HG03575 (cell line): ENCODE results near the gene PUS3.
"Not testable (repeated sequence)": the region's sequence is repeated elsewhere in the genome, so short reads cannot be mapped to it uniquely, and the experiment has no call there.

Experiments
- ATAC-seq: cut with Tn5 transposase; IDR thresholded peaks from one replicate; pipeline ENCODE4 v1.9.1; 2021; ENCODE audit not compliant: unreplicated experiment, insufficient number of reproducible peaks, low FRiP score; ENCODE audit errors: extremely low read depth

The PUS3 gene

DNA sequence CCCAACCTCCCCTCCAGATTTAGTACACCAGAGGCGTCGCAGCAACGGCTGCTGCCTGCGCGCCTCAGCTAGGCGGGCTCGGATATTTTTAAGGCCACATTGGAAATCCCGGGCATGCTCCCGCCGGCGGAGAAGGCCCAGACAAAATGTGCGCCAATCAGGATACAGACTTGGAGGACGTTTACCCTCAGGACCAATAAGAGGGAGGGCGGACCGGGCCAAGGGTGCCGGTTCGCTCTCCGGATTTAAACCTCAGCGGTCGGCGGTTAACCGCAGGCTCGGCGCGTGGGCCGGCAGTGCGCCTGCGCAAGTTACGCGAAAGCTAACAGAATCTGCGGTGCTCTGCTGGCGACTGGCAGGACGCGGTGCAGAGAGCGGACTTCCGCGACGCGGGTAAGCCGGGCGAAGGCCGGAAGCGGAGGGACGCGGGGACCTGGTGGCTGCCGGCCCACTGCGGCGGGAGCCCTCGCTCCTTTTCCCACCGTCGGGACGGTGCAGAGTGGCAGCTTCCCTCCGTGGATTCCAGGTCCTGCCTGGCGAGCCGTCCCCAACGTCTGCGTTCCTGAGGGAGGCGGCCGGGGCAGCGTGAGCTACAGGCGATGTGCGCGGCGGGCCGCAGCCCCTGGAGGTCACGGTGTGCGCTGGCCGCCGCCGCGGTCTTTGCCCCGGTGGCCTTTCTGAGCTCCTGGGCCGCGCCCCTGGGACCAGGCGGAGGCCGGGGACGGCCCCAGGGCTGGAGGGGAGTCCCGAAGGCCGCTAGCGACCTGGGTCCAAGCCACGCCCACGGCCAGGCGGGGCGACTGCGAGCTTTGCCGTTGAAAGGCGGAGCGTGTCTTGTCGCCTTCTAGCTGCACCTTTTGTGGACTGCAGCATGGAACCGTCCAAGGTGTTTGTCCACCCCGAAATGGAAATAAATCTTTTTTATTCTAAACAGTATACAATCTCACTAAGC is 15.4 kb downstream of the PUS3 start, which contains the start of gene HYLS1:
HYLS1 (plus strand) TSS at position 296 of the 952 bp plus-strand sequence. CDS start 11,701 bp downstream, outside the sequence.
- ATAC-seq: peak; percentile 61

DNA sequence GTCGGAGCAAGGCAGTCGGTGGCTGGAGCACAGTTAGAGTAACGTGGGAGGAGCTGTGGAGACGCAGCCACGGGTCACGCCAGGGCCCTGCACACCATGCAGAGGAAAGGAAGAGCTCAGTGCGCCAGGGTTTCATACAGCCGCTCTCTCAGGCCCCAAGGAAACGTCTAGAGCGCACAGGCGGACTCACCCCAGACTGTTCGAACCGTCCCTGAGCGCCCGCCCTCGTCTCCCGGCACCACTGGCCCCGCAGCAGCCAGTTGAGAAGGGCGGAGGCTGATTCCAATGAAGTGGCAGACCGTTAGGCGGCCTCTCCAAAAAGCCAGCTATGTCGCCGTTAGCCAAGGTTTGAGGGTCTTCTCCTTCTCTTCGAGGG is 16.0 kb downstream of the PUS3 start:
- no peak for ATAC-seq

DNA sequence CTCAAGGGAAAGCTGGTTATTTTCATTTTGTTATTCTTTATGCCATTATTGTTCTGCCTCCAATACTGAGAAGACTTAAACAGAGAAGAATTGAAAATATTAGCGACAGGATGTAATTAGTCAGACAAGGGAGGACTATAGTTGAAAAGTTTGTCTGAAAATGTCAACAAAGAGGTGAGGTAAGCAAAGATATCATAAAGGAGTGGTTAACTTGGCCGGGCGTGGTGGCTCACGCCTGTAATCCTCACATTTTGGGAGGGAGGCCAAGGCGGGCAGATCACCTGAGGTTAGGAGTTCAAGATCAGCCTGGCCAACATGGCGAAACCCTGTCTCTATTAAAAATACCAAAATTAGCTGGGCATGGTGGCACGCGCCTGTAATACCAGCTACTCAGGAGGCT is 19.6 kb downstream of the PUS3 start:
- ATAC-seq: no peak

DNA sequence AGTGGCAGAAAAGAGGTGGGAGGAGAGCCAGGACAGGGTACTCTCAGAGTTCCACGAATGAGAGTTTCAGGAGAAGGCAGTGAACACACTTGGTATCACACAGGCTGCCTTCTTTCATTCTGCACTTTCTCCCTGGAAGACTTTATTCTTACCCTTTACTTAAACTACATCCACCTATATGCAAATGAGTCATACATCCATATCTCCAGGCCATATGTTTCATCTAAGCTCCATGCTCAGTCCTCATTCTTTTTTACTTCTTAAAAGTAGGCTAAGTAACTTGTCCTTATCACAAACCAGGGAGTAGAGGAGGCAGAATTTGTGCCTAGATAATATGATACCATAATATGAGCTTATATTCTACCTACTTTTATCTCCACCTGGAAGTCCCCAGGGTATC is 21.7 kb downstream of the PUS3 start:
- no peak for ATAC-seq

DNA sequence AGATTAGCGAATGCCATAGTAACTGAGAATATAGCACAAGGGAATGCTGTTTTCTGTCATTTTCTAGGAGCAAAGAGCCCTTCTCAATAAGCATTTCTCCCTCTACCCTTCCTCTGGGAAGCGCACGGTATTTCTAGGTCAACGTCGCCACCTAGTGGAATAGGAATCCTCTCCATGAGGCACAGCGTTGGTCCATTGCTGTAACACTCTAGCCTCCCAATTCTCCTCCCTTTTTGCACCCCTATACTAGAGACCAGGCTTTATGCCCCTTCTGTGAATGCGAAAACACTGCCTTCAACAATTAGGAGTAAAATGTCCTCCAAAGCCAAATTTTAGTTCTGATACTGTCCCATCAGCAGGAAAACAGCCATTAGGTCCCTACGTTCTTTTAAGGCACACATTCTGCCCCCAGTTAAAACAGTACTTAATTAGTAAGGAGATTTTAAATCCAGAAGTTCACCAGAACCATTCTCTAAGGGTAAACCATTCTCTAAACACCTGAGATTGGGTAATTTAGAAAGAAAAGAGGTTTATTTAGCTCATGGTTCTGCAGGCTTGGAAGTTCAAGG is 28.4 kb downstream of the PUS3 start:
- ATAC-seq: no peak

DNA sequence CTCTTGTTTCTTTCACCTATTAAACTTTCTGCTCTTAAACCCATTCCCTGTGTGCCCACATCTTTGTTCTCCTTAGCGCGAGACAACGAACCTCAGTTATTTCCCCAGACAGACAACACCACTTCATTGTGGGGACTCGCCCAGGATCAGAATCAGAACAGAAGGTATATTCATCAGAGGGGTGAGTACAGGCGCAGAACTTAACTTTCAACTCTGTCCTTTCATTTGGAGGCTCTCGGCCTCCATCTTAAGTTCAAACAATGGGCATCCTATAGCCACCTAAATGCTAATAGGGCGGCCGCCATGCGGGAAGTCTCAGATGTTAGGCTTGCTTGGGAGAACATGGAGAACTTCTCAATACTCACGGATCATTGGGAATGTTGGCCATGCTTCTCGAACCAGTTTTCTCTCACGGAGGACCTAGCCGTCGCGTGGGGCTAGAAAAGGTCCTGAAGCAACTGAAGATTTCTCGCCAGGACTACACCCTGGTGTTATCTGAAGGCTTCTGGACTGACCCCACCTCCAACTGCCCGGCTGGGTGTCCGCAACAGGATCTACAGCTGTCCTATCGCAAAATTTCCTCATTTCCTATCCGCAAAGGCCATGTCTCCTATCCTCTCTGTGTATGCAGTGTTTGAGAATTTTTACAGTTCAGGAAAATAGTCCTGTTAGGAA is 29.0 kb downstream of the PUS3 start:
- ATAC-seq: no peak

DNA sequence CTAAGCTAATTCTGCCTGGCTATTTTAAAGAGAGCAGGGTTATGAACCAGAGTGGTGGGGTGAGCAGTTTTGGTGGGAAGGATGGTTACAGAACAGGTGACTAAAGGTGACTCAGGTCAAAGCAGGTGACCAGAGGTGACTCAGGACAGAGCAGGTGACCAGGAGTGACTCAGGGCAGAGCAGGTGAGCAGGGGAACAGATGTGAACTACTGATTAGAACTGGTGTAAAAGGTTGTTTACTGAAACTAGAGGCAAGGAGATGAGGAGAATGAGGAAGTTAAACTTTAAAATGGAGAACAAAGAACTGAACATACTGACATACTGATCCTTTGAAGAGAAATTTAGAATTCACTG is 30.9 kb downstream of the PUS3 start:
- no peak for ATAC-seq

DNA sequence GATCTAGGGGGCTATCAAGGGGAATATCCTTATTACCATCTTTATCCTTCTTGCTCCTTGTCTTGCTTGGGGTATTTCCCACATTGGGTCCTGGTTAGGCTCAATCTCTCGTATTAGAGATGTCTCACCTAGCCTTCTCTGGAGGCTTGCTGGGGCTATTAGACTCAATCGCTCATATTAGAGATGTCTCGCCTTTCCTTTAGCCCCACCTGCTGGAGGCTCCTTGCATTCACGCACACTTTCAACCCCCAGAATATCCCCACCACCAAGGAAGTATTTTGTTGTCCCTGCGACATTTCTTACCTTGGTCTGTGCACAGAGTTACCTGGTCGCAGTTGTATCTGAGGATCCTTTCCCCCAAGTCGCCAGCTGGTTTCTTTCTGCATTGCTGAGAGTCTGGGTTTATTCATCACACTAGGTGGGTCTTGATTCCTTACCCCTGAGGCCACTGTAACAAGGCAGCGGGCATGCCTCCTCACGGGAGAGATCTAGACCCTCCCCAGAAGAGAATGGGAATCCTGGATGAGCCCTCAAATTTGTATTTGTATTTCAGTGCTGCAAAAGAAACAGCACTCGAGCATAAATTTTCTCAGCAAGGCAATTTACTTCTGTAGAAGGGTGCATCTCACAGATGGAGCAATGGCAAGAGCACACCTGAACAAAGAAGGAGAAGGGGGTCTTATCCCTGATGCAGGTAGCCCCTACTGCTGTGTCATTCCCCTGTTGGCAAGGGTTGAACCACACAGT is 31.4 kb downstream of the PUS3 start:
- ATAC-seq: no peak

DNA sequence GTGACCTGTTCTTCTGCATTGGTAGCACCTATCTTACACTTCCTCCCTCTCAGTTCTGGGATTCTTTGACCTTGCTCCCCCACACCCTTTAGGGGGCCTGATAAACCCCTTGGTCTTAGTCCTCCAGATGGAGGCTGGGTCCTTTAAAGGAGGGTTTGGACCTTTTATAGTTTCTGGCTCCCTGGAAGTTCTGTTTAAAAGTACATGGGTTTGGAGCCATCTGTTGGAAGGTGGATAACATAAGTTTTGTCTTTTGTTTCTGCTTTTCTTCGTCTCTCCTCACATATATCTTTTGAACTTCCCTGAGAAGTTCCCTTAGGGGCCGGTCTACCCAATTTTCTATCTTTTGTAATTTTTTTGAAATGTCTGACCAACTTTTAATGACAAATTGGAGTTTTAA is 33.5 kb downstream of the PUS3 start:
- ATAC-seq: no peak

DNA sequence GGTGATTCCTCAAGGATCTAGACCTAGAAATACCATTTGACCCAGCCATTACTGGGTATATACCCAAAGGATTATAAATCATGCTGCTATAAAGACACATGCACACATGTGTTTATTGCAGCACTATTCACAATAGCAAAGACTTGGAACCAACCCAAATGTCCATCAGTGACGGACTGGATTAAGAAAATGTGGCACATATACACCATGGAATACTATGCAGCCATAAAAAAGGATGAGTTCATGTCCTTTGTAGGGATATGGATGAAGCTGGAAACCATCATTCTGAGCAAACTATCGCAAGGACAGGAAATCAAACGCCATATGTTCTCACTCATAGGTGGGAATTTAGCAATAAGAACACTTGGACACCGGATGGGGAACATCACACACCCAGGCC is 37.7 kb downstream of the PUS3 start:
- not testable (repeated sequence) for ATAC-seq

DNA sequence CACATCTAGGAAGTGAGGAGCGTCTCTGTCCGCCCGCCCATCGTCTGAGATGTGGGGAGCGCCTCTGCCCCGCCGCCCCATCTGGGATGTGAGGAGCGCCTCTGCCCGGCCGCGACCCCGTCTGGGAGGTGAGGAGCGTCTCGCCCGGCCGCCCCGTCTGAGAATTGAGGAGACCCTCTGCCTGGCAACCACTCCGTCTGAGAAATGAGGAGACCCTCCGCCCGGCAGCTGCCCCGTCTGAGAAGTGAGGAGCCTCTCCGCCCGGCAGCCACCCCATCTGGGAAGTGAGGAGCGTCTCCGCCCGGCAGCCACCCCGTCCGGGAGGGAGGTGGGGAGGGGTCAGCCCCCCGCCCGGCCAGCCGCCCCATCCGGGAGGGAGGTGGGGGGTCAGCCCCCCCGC is 40.2 kb downstream of the PUS3 start:
- ATAC-seq: not testable (repeated sequence)

DNA sequence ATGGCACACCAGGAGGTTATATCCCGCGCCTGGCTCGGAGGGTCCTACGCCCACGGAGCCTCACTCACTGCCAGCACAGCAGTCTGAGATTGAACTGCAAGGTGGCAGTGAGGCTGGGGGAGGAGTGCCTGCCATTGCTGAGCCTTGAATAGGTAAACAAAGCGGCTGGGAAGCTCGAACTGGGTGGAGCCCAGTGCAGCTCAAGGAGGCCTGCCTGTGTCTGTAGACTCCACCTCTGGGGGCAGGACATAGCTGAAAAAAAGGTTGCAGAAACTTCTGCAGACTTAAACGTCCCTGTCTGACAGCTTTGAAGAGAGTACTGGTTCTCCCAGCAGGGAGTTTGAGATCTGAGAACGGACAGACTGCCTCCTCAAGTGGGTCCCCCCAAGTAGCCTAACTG is 45.3 kb downstream of the PUS3 start:
- not testable (repeated sequence) for ATAC-seq

DNA sequence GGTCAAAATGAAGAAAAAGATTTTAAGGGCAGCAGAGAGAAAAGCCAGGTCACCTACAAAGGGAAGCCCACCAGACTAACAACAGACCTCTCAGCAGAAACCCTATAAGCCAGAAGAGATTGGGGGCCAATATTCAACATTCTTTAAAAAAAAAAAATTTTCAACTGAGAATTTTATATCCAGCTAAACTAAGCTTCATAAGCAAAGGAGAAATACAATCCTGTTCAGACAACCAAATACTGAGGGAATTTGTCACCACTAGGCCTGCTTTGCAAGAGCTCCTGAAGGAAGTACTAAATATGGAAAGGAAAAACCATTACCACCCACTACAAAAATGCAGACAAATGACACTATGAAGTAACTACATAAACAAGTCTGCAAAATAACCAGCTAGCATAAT is 56.8 kb downstream of the PUS3 start:
- ATAC-seq: no peak
